Measurements from ENCODE around the gene MLLT3. TPM values are rescaled to one million over a fixed set of nuclear protein-coding genes. Genes with fewer than 3 reads are reported as not detected.

MLLT3 gene
- total RNA-seq, 2 experiments from 2014 or later = 59.1 to 60.8 TPM

DNA sequence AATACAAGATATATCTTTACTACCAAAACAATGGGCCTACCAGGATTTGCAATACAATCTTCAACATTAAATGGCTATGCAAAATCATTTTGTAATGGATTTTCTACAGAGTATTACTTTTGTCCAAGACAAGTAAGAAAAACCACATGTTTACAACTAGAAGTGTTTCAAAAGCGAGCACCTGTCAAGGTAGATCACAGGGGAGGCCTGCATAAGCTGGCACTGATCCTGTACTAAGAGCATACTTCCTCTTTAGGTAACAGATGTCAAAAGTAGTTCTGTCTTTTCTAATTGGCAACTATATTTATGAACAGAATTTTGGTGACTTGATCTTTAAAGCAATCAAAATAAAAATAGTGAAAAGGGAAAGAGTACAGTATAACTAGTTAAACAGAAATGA lies 249.0 kb downstream of the MLLT3 start:
- ATAC-seq (no peak), DNase-seq (no peak)
- Mint-ChIP-seq H3K4me1 (ENCODE audit: low read depth) (peaks cover 49% of the 10 kb centered on the region), H3K4me3 (no peak overlapping the region), H3K27ac (no peak overlapping the region), H3K27me3 (no peaks in the 10 kb centered on the region), H3K9me3 (no peaks in the 10 kb centered on the region), H3K36me3 (ENCODE audit: low read depth) (peaks cover 22% of the 10 kb centered on the region)
- intact Hi-C loops (cut with micrococcal nuclease) = no loop called here
- TF ChIP-seq, protein P1, sequence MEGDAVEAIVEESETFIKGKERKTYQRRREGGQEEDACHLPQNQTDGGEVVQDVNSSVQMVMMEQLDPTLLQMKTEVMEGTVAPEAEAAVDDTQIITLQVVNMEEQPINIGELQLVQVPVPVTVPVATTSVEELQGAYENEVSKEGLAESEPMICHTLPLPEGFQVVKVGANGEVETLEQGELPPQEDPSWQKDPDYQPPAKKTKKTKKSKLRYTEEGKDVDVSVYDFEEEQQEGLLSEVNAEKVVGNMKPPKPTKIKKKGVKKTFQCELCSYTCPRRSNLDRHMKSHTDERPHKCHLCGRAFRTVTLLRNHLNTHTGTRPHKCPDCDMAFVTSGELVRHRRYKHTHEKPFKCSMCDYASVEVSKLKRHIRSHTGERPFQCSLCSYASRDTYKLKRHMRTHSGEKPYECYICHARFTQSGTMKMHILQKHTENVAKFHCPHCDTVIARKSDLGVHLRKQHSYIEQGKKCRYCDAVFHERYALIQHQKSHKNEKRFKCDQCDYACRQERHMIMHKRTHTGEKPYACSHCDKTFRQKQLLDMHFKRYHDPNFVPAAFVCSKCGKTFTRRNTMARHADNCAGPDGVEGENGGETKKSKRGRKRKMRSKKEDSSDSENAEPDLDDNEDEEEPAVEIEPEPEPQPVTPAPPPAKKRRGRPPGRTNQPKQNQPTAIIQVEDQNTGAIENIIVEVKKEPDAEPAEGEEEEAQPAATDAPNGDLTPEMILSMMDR (IDR thresholded peaks at IDR 0.05) = no peak
- ChIA-PET POLR2A (no interaction called here), CTCF (interaction anchor here (1.0 kb wide), 1 partner anchor 16 kb away, joined by 3 read pairs; no protein-coding TSS in a partner anchor)

GRCh38 chr9:20369391-20369790 lies 252.9 kb downstream of the MLLT3 start:
- no peak overlapping the region for H3K27ac Mint-ChIP-seq
- DNase-seq (no peak), ATAC-seq (no peak)
- TF ChIP-seq, protein P1 (IDR thresholded peaks at IDR 0.05) = no peak
- peaks cover 33% of the 10 kb centered on the region for H3K4me1 Mint-ChIP-seq (ENCODE audit: low read depth)
- H3K4me3 Mint-ChIP-seq = no peak overlapping the region
- no peaks in the 10 kb centered on the region for H3K27me3 Mint-ChIP-seq
- ChIA-PET CTCF (no interaction called here), POLR2A (no interaction called here)
- H3K36me3 Mint-ChIP-seq (ENCODE audit: low read depth) = peaks cover 22% of the 10 kb centered on the region
- intact Hi-C loops (cut with micrococcal nuclease) = loop anchor here (10.0 kb wide), 1 partner anchor 185 kb away; no protein-coding TSS in a partner anchor
- peaks cover 2% of the 10 kb centered on the region for H3K9me3 Mint-ChIP-seq

DNA sequence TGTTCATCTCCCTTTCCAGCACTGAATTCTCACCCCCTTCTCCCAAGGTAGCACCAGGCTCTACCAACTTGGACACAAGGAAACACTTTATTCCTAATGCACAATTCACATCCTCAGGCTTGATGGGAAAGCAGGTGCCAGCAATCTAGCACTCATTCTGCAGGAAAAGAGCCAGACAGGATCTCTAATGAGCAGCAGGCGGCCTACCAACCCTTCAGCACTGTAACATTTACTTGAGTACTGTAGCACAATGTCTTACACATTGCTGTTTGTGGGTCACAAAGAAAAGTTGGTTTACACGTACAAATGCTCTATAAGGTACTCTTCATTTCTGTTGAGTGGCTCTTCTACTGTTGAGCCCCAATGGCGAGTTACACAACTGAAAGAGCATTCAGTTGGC lies 254.4 kb downstream of the MLLT3 start:
- DNase-seq (no peak), ATAC-seq (no peak)
- Mint-ChIP-seq H3K4me3 (no peak overlapping the region), H3K9me3 (peaks cover 2% of the 10 kb centered on the region), H3K27me3 (no peaks in the 10 kb centered on the region), H3K36me3 (ENCODE audit: low read depth) (peaks cover 27% of the 10 kb centered on the region), H3K27ac (no peak overlapping the region), H3K4me1 (ENCODE audit: low read depth) (peaks cover 32% of the 10 kb centered on the region)
- TF ChIP-seq, protein P1 (IDR thresholded peaks at IDR 0.05) = no peak
- intact Hi-C loops (cut with micrococcal nuclease) = loop anchor here (10.0 kb wide), 1 partner anchor 187 kb away; no protein-coding TSS in a partner anchor
- POLR2A ChIA-PET = no interaction called here
- CTCF ChIA-PET = interaction anchor here (1.3 kb wide), 1 partner anchor 15 kb away, joined by 4 read pairs; no protein-coding TSS in a partner anchor

- peaks cover 45% of the 10 kb centered on the region for H3K4me1 Mint-ChIP-seq (ENCODE audit: low read depth)
- no peak overlapping the region for H3K27ac Mint-ChIP-seq
- CTCF ChIA-PET = interaction anchor here (1.7 kb wide), 1 partner anchor 576 kb away, joined by 4 read pairs; no protein-coding TSS in a partner anchor
- TF ChIP-seq, protein P1 (IDR thresholded peaks at IDR 0.05) = no peak
- DNase-seq (no peak), ATAC-seq (no peak)
- peaks cover 45% of the 10 kb centered on the region for H3K36me3 Mint-ChIP-seq (ENCODE audit: low read depth)
- intact Hi-C loops (cut with micrococcal nuclease) = loop anchor here (10.0 kb wide), 1 partner anchor 190 kb away; no protein-coding TSS in a partner anchor
- POLR2A ChIA-PET = no interaction called here
- H3K9me3 Mint-ChIP-seq = peaks cover 2% of the 10 kb centered on the region
- no peak overlapping the region for H3K4me3 Mint-ChIP-seq
- H3K27me3 Mint-ChIP-seq = no peaks in the 10 kb centered on the region
These were observed 257.3 kb downstream of the MLLT3 start for GRCh38 chr9:20364959-20365358.

DNA sequence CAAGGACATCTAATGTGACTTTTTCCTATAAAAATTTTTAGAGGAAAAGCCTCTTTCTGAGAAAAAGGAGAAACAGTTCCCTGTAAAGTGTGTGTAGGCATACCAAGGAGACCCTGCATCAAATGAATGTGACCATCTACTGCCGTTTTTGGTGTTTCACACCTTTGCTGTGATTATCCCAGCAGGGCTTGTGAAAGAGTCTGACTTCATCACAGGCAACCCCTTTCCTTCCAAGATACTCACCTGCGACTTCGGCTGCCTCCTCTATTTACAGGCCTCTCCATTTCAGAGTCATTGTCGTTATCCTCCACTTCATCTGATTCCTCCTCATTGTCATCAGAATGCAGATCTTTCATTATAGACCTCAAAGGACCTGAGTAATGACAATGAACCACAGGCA lies 259.1 kb downstream of the MLLT3 start:
- Mint-ChIP-seq H3K4me1 (ENCODE audit: low read depth) (peaks cover 50% of the 10 kb centered on the region), H3K36me3 (ENCODE audit: low read depth) (peaks cover 53% of the 10 kb centered on the region), H3K27me3 (no peaks in the 10 kb centered on the region), H3K27ac (no peak overlapping the region), H3K4me3 (no peak overlapping the region), H3K9me3 (peaks cover 2% of the 10 kb centered on the region)
- DNase-seq = no peak
- ChIA-PET POLR2A (no interaction called here), CTCF (interaction anchor here (1.7 kb wide), 1 partner anchor 578 kb away, joined by 4 read pairs; no protein-coding TSS in a partner anchor)
- TF ChIP-seq, protein P1 (IDR thresholded peaks at IDR 0.05) = no peak
- no peak for ATAC-seq
- intact Hi-C loops (cut with micrococcal nuclease) = loop anchor here (10.0 kb wide), 1 partner anchor 192 kb away; no protein-coding TSS in a partner anchor

Measured in activated CD8-positive, alpha-beta T cell treated with anti-CD3 and anti-CD28 coated beads for 36 hours (primary cell).